ENCODE measurements around the gene BPI.

DNA sequence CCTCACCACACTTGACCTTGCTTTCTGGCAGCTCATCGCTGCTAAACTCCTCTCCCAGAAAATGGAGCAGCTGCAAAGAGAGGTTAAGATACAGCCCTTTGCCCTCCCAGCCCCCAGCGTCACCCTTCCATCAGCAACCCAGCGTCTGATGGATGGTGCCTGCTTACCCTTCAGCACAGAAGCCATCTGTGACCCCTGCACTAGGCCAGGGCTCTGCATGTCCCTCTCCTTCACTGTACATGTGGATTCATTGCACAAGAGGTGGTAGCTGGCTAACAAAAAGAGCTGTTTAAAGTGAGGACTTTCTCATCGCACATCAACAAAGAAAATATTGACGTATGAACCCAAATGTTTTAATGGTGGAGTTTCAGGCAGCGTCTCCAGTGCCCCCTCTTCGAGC is 54.6 kb downstream of the BPI start:
- TF ChIP-seq CTCF (IDR thresholded peaks at IDR 0.05; ENCODE audit: insufficient read depth, low read length) = no peak
- TF ChIP-seq POLR2AphosphoS5 (IDR thresholded peaks at IDR 0.05; ENCODE audit: low read depth) = no peak
- TF ChIP-seq, protein P1, sequence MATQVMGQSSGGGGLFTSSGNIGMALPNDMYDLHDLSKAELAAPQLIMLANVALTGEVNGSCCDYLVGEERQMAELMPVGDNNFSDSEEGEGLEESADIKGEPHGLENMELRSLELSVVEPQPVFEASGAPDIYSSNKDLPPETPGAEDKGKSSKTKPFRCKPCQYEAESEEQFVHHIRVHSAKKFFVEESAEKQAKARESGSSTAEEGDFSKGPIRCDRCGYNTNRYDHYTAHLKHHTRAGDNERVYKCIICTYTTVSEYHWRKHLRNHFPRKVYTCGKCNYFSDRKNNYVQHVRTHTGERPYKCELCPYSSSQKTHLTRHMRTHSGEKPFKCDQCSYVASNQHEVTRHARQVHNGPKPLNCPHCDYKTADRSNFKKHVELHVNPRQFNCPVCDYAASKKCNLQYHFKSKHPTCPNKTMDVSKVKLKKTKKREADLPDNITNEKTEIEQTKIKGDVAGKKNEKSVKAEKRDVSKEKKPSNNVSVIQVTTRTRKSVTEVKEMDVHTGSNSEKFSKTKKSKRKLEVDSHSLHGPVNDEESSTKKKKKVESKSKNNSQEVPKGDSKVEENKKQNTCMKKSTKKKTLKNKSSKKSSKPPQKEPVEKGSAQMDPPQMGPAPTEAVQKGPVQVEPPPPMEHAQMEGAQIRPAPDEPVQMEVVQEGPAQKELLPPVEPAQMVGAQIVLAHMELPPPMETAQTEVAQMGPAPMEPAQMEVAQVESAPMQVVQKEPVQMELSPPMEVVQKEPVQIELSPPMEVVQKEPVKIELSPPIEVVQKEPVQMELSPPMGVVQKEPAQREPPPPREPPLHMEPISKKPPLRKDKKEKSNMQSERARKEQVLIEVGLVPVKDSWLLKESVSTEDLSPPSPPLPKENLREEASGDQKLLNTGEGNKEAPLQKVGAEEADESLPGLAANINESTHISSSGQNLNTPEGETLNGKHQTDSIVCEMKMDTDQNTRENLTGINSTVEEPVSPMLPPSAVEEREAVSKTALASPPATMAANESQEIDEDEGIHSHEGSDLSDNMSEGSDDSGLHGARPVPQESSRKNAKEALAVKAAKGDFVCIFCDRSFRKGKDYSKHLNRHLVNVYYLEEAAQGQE (IDR thresholded peaks at IDR 0.05; ENCODE audit: insufficient replicate concordance, low read depth) = no peak

Data from HL-60 (cell line).